GM18498 (cell line): ENCODE data around the gene SEMA3F.

Experiments used
- ATAC-seq: cut with Tn5 transposase; IDR thresholded peaks from one replicate; pipeline ENCODE4 v1.9.1; 2021; ENCODE audit warnings: mild to moderate bottlenecking, moderate library complexity; ENCODE audit not compliant: unreplicated experiment

The SEMA3F gene

DNA sequence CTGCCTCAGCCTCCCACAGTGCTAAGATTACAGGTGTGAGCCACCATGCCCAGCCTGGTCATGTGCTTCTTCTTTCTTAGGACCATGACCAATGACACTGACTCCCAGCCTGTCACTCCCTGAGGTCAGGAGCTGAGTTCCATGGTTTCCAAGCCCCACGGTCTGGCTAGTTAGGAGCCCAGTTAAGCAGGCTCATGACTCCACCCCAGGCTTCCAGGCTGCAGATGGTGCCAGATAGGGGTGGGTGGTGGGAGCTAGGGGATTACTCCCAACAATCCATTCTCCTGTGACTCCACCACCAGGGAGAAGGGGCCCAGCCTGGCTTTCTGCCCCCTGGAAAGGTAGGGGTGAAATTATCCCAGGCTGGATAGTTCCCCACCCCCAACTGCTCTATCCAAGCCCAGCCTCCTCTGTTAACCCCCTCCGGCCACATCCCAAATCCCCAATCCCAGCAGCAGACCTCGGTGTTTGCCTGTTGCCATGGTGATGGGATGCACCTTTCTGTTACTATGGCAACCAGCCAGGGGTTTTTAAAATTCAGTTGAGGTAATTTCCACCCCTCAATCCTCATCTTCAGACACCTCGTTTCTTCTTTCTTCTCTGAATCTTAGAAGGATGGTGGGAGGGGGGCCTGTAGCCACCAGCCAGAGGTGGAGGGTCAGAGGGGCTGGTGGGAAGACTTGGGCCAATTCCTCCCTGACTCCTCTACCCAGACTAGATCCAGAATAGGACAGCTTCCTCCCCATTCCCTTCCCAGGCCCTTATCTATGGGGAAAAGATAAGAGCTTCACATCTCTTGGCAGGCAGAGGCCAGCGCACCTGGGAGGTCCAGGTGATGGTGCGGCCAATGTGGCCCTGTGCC is 22.5 kb upstream of the SEMA3F start:
- ATAC-seq = no peak

GRCh38 chr3:50133283-50133615 is 21.9 kb upstream of the SEMA3F start:
- no peak for ATAC-seq

DNA sequence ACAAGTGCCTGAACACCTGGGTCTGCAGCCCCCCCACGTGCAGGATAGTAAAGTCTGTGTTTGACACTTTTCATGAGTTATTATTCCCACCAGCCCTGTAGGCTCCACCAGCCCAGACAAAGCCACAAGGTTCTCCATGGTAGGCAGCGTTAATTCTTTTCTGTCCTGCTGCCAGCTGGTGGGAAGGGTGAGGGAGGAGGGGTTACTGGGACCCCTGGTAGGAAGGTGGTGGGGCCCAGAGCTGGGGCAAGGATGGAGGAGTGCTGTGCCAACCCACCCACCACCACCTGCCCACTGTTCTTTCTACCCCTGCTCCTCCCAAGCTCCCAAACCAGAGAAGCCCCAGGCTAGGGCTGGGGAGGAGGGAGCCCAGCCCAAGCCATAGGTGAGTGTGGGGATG is 20.8 kb upstream of the SEMA3F start:
- no peak for ATAC-seq

- ATAC-seq = no peak
These were observed 19.2 kb upstream of the SEMA3F start for GRCh38 chr3:50135964-50136363.

- no peak for ATAC-seq
These were observed 18.3 kb upstream of the SEMA3F start for GRCh38 chr3:50136714-50137405.

- no peak for ATAC-seq
These were observed 17.6 kb upstream of the SEMA3F start for GRCh38 chr3:50137531-50137930.

DNA sequence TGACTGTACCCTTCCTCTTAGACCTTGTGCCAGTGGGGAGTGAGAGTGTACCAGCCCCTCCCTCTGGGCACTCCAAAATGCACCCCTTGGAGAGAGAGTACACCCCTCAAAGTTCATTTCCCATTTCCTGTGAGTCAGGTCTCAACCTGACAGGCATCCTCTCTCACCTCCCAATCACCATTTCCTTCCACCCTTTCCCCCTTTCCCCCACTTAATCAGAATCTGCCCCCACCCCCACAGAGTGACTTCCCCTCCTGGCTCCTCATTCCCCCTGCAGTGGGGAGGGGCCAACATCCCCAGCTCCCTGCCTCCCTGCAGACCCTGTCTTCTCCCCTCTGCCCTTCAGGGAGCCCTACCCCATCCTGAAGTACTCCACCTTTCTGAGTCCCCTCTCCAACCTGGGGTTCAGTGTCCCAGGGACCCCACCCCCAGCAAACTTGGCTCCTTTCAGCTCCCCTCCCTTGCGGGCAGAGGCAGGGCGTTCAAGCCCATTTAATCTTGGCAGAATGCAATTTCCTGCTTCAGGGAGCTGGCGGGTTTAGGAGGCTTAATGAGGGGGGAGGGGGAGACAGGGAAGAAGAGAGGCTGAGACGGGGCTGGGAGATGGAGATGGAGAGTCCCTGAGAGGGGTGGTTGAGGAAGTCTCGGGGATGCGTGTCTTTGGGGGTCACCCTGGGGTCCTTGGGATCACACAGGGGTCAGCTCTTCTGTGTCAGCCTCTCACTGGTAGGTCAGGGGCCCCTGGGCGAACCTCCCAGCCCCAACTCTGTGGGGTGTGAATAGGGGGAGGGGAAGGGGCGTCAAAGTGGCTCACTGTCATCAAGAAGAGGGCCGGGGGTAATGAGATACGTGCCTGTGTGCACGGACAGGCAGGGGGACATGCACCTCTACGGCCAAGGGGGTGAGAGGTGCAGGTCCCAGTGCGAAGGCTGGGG is 16.6 kb upstream of the SEMA3F start:
- ATAC-seq = no peak

- ATAC-seq = no peak
These were observed 15.8 kb upstream of the SEMA3F start for GRCh38 chr3:50139308-50139707.

GRCh38 chr3:50139718-50140423 is 15.3 kb upstream of the SEMA3F start:
- no peak for ATAC-seq

- ATAC-seq = no peak
These were observed 14.1 kb upstream of the SEMA3F start for GRCh38 chr3:50140990-50141389.

GRCh38 chr3:50146316-50146901 is 8.7 kb upstream of the SEMA3F start:
- no peak for ATAC-seq

GRCh38 chr3:50147016-50147415 is 8.1 kb upstream of the SEMA3F start:
- ATAC-seq = no peak

DNA sequence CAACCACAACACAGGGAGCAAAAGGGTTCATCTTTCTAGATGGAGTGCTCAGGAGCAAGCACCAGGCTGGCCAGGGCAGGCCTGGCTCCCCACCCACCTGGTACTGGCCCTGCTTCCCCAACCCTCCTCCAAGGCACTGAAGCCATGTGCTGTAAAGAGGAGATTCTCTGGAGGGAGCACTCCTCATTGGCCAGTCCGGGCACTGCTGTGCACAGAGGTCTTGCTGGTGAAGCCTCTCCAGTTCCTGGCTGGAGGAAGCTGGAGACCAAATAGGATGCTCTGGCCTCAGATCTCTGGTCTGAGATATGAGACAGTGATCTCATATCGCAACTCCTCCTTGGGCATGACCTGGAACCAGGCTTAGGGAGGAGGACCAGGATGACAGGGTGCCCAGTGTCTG is 7.7 kb upstream of the SEMA3F start:
- ATAC-seq = no peak

DNA sequence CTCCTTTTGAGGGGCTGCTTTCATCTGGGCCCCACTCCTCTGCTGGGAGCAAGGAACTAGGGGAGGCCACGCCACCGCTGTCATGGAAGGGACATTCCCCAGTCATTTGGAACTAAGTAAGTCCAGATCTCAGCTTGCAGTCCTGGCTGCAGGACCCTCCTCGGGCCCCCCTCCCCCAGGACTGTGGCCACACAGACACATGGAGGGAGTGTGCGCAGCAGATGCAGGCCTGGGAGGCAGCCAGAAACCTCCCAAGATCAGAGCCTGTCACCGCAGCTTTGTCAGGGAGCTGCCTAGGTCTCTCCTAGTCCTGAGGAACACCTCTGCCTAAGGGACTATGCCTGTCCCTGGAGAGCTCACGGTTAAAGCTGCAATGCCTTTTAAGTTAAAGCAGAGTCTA is 7.3 kb upstream of the SEMA3F start:
- ATAC-seq = no peak

DNA sequence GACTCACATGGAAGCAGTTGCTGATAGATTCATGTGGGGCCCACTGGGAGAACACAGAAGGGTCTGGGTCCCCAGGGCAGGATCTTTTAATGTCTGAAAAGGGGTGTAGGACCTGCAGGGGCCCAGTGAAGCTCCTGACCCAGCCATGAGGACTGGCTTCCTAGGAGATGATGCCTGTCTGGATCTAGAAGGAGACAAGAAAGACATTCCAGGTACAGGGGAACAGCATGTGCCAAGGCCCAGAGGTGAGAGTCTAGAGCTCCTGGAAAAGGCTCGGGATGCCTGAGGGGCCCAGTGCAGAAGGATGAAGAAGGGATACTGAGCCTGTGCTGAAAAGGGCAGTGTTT is 4.7 kb upstream of the SEMA3F start:
- no peak for ATAC-seq

- ATAC-seq = no peak
These were observed 4.0 kb upstream of the SEMA3F start for GRCh38 chr3:50150863-50151686.

GRCh38 chr3:50151728-50152127 is 3.4 kb upstream of the SEMA3F start:
- ATAC-seq = no peak

DNA sequence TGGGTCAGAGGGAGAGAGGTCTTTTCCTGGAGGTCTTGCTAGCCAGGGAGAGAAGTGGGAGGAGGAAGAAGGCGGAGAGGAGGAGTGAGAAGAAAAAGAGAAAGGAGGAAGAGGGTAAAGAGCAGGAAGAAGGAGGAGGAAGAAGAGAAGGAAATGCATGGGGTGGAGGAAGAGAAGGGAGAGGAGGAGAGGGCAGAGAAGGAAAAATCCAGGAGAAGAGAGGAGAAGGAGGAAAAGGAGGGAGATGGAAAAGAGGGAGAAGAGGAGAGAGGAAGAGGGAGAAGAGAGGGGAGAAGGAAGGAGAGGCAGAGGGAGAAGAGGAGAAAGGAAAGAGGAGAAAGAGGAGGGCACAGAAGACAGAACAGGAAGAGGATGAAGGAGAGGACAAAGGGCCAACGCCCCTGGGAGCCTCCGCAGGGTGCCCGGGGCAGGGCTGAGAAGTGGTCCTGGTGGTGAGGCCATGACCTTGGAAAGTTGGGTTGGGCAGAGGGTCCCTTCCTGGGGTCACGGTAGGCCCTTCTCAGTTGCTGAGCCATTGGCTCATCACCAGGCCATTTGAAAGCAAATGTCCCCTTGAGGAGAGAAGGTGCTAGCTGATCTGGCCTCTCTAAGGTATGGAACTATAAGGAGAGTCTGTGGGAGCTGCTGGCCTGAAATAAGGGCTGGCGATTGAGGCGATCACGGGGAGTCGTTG is 1.2 kb upstream of the SEMA3F start:
- ATAC-seq = no peak

GRCh38 chr3:50154476-50154839 is 666 bp upstream of the SEMA3F start:
- peak; percentile 22 for ATAC-seq
